Neural progenitor cell (in vitro differentiated cells): ENCODE data around the gene PRSS2. TPM values are rescaled to one million over a fixed set of nuclear protein-coding genes. Genes with fewer than 3 reads are reported as not detected.
"Not testable (repeated sequence)": the region's sequence is repeated elsewhere in the genome, so short reads cannot be mapped to it uniquely, and the experiment has no call there.

ENCODE experiments used
- DNase-seq: peaks from one replicate; pipeline ENCODE4 v3.0.0-alpha.2; 2016; ENCODE audit warnings: low spot score
- H2AFZ ChIP-seq: fragments of 200-600 bp; sonication (generic); replicated peaks from 2 replicates; pipeline ENCODE4 v1.6.1; 2016; ENCODE audit warnings: antibody characterized with exemption
- H3F3A ChIP-seq: fragments of 200-600 bp; sonication (generic); 2 replicates; pipeline ENCODE4 v1.6.1; 2016; ENCODE audit warnings: antibody characterized with exemption, low read depth
- H3K27ac ChIP-seq: fragments of 200-600 bp; sonication (generic); 2 replicates; pipeline ENCODE4 v1.5.1; 2016; ENCODE audit warnings: mild to moderate bottlenecking
- H3K27me3 ChIP-seq: fragments of 200-600 bp; sonication (generic); 2 replicates; pipeline ENCODE4 v1.6.1; 2016; ENCODE audit warnings: mild to moderate bottlenecking, moderate library complexity
- H3K36me3 ChIP-seq: fragments of 200-600 bp; sonication (generic); 2 replicates; pipeline ENCODE4 v1.5.1; 2016
- H3K4me1 ChIP-seq: fragments of 200-600 bp; sonication (generic); 2 replicates; pipeline ENCODE4 v1.6.1; 2016; ENCODE audit warnings: mixed run types
- H3K4me2 ChIP-seq: fragments of 200-600 bp; sonication (generic); 2 replicates; pipeline ENCODE4 v1.6.1; 2016
- H3K4me3 ChIP-seq: fragments of 200-600 bp; sonication (generic); 2 replicates; pipeline ENCODE4 v1.5.1; 2016
- H3K79me2 ChIP-seq: fragments of 200-600 bp; sonication (generic); 2 replicates; pipeline ENCODE4 v1.6.1; 2016; ENCODE audit warnings: low read depth
- H3K9ac ChIP-seq: fragments of 200-600 bp; sonication (generic); 2 replicates; pipeline ENCODE4 v1.6.1; 2016
- H3K9me3 ChIP-seq: fragments of 200-600 bp; sonication (generic); 2 replicates; pipeline ENCODE4 v1.5.1; 2016; ENCODE audit warnings: low read depth
- H4K20me1 ChIP-seq: fragments of 200-600 bp; sonication (generic); 2 replicates; pipeline ENCODE4 v1.6.1; 2016; ENCODE audit warnings: low read depth
- H3K27ac Mint-ChIP-seq: 3 replicates; pipeline ENCODE4 v1.8.0; 2021; ENCODE audit warnings: mixed read lengths
- H3K27me3 Mint-ChIP-seq: 2 replicates; pipeline ENCODE4 v1.8.0; 2022; ENCODE audit warnings: low read depth, mild to moderate bottlenecking, inconsistent platforms, moderate library complexity, mixed read lengths; ENCODE audit not compliant: insufficient read depth
- H3K36me3 Mint-ChIP-seq: 3 replicates; pipeline ENCODE4 v1.8.0; 2021; ENCODE audit warnings: mixed read lengths
- H3K4me1 Mint-ChIP-seq: 3 replicates; pipeline ENCODE4 v1.8.0; 2021; ENCODE audit warnings: mixed read lengths
- H3K4me3 Mint-ChIP-seq: 3 replicates; pipeline ENCODE4 v1.8.0; 2021; ENCODE audit warnings: mild to moderate bottlenecking, moderate library complexity, mixed read lengths
- H3K9me3 Mint-ChIP-seq: 3 replicates; pipeline ENCODE4 v1.8.0; 2020; ENCODE audit warnings: mixed read lengths
- CTCF ChIP-seq: fragments of 200-600 bp; sonication (generic); IDR thresholded peaks from 2 replicates; pipeline ENCODE4 v1.5.1; 2017; ENCODE audit warnings: antibody characterized with exemption, mild to moderate bottlenecking
- EZH2 ChIP-seq: fragments of 200-600 bp; sonication (generic); IDR thresholded peaks from 2 replicates; pipeline ENCODE4 v1.6.1; 2017; ENCODE audit warnings: antibody characterized with exemption, mild to moderate bottlenecking, moderate library complexity
- EZH2phosphoT487 ChIP-seq: fragments of 200-600 bp; sonication (generic); IDR thresholded peaks from 2 replicates; pipeline ENCODE4 v1.6.1; 2017; ENCODE audit warnings: antibody characterized with exemption
- total RNA-seq: library from RNA; depleted of rRNA; stranded (reverse); fragments of >200 nt; gene quantifications from 2 replicates; pipeline ENCODE4 v1.2.3, GENCODE V29; 2015; ENCODE audit warnings: low replicate concordance

Gene PRSS2
- total RNA-seq, 1 donor from 2014 or later = not detected

GRCh38 chr7:142745091-142745635, 25.6 kb upstream of the PRSS2 start:
- Histone ChIP-seq H3F3A (no peaks in the 10 kb centered on the region), H3K4me2 (no peak overlapping the region), H4K20me1 (no peaks in the 10 kb centered on the region), H3K79me2 (no peaks in the 10 kb centered on the region), H3K4me1 (no peaks in the 10 kb centered on the region), H3K9ac (no peak overlapping the region), H3K36me3 (no peaks in the 10 kb centered on the region), H3K9me3 (no peaks in the 10 kb centered on the region), H3K4me3 (no peak overlapping the region), H2AFZ (no peak overlapping the region), H3K27ac (no peak overlapping the region), H3K27me3 (no peaks in the 10 kb centered on the region)
- no peak overlapping the region for H3K27ac Mint-ChIP-seq
- no peaks in the 10 kb centered on the region for H3K4me1 Mint-ChIP-seq
- H3K36me3 Mint-ChIP-seq = no peaks in the 10 kb centered on the region
- H3K27me3 Mint-ChIP-seq = no peaks in the 10 kb centered on the region
- DNase-seq = no peak
- H3K4me3 Mint-ChIP-seq = no peak overlapping the region
- H3K9me3 Mint-ChIP-seq = no peaks in the 10 kb centered on the region
- TF ChIP-seq CTCF = no peak
- no peak for TF ChIP-seq EZH2phosphoT487
- no peak for TF ChIP-seq EZH2

GRCh38 chr7:142745745-142746144, 25.0 kb upstream of the PRSS2 start:
- DNase-seq = no peak
- H3K4me3 ChIP-seq = no peak overlapping the region
- Mint-ChIP-seq H3K36me3 (no peaks in the 10 kb centered on the region), H3K4me1 (no peaks in the 10 kb centered on the region), H3K27ac (no peak overlapping the region), H3K9me3 (no peaks in the 10 kb centered on the region), H3K4me3 (no peak overlapping the region), H3K27me3 (peaks cover 3% of the 10 kb centered on the region)
- TF ChIP-seq CTCF (no peak), EZH2phosphoT487 (no peak), EZH2 (no peak)
- no peaks in the 10 kb centered on the region for H4K20me1 ChIP-seq
- no peaks in the 10 kb centered on the region for H3F3A ChIP-seq
- no peak overlapping the region for H3K4me2 ChIP-seq
- no peak overlapping the region for H3K27ac ChIP-seq
- no peaks in the 10 kb centered on the region for H3K79me2 ChIP-seq
- no peaks in the 10 kb centered on the region for H3K9me3 ChIP-seq
- H3K27me3 ChIP-seq = no peaks in the 10 kb centered on the region
- no peak overlapping the region for H2AFZ ChIP-seq
- no peaks in the 10 kb centered on the region for H3K36me3 ChIP-seq
- H3K9ac ChIP-seq = no peak overlapping the region
- H3K4me1 ChIP-seq = no peaks in the 10 kb centered on the region

- no peaks in the 10 kb centered on the region for H3K79me2 ChIP-seq
- Mint-ChIP-seq H3K9me3 (no peaks in the 10 kb centered on the region), H3K4me3 (no peak overlapping the region), H3K27ac (no peak overlapping the region), H3K27me3 (peaks cover 4% of the 10 kb centered on the region), H3K36me3 (no peaks in the 10 kb centered on the region), H3K4me1 (no peaks in the 10 kb centered on the region)
- no peaks in the 10 kb centered on the region for H3F3A ChIP-seq
- no peak overlapping the region for H3K27ac ChIP-seq
- no peaks in the 10 kb centered on the region for H3K27me3 ChIP-seq
- DNase-seq = no peak
- no peaks in the 10 kb centered on the region for H3K4me1 ChIP-seq
- H2AFZ ChIP-seq = no peak overlapping the region
- no peaks in the 10 kb centered on the region for H4K20me1 ChIP-seq
- no peaks in the 10 kb centered on the region for H3K36me3 ChIP-seq
- H3K4me2 ChIP-seq = no peak overlapping the region
- no peaks in the 10 kb centered on the region for H3K9me3 ChIP-seq
- TF ChIP-seq EZH2 (no peak), CTCF (no peak), EZH2phosphoT487 (no peak)
- H3K9ac ChIP-seq = no peak overlapping the region
- H3K4me3 ChIP-seq = no peak overlapping the region
These were observed 24.5 kb upstream of the PRSS2 start for GRCh38 chr7:142746264-142746663.

GRCh38 chr7:142748410-142748809, 22.4 kb upstream of the PRSS2 start:
- not testable (repeated sequence) for H3K27ac ChIP-seq, DNase-seq, H3K36me3 Mint-ChIP-seq

More at GRCh38 chr7:142748410-142748809, 22.4 kb upstream of the PRSS2 start:
- H3K4me3 ChIP-seq, H3K27ac Mint-ChIP-seq, H3K27me3 Mint-ChIP-seq, H3K36me3 ChIP-seq, H3K9ac ChIP-seq, H3K4me1 Mint-ChIP-seq, H3F3A ChIP-seq, H3K9me3 Mint-ChIP-seq, H3K4me2 ChIP-seq, H3K4me1 ChIP-seq, H3K4me3 Mint-ChIP-seq, H4K20me1 ChIP-seq, H3K27me3 ChIP-seq, H3K9me3 ChIP-seq, H2AFZ ChIP-seq, H3K79me2 ChIP-seq: not testable (repeated sequence)
